KMS-11 (cell line): Measurements from ENCODE around the gene RNF7.

Source experiments
- H2AFZ ChIP-seq: fragments of 200-600 bp; sonication (generic); 2 replicates; pipeline ENCODE4 v1.6.1; 2016; ENCODE audit warnings: antibody characterized with exemption, mixed run types, low read depth
- H3K27ac ChIP-seq: fragments of 200-600 bp; sonication (generic); 2 replicates; pipeline ENCODE4 v1.6.1; 2016; ENCODE audit warnings: mild to moderate bottlenecking, mixed run types
- H3K27me3 ChIP-seq: fragments of 200-600 bp; sonication (generic); 2 replicates; pipeline ENCODE4 v1.6.1; 2017; ENCODE audit warnings: mild to moderate bottlenecking, low read depth, mixed run types, moderate library complexity; ENCODE audit not compliant: insufficient read depth
- H3K36me3 ChIP-seq: fragments of 200-600 bp; sonication (generic); 2 replicates; pipeline ENCODE4 v1.6.1; 2017; ENCODE audit warnings: mild to moderate bottlenecking, mixed run types; ENCODE audit not compliant: insufficient read depth
- H3K4me1 ChIP-seq: fragments of 200-600 bp; sonication (generic); 2 replicates; pipeline ENCODE4 v1.6.1; 2016; ENCODE audit warnings: mild to moderate bottlenecking, low read depth, mixed run types; ENCODE audit not compliant: poor library complexity, severe bottlenecking
- H3K4me2 ChIP-seq: fragments of 200-600 bp; sonication (generic); 2 replicates; pipeline ENCODE4 v1.7.0; 2016; ENCODE audit warnings: mild to moderate bottlenecking, mixed run types
- H3K4me3 ChIP-seq: fragments of 200-600 bp; sonication (generic); IDR thresholded peaks from 2 replicates; pipeline ENCODE4 v1.6.1; 2017; ENCODE audit warnings: low read depth, low read length, mixed read lengths; ENCODE audit not compliant: insufficient read depth
- H3K79me2 ChIP-seq: fragments of 200-600 bp; sonication (generic); 2 replicates; pipeline ENCODE4 v1.6.1; 2016; ENCODE audit warnings: low read depth, mixed run types; ENCODE audit not compliant: insufficient read depth
- H3K9ac ChIP-seq: fragments of 200-600 bp; sonication (generic); 2 replicates; pipeline ENCODE4 v1.6.1; 2016; ENCODE audit warnings: mild to moderate bottlenecking, mixed run types
- H4K20me1 ChIP-seq: fragments of 200-600 bp; sonication (generic); 2 replicates; pipeline ENCODE4 v1.6.1; 2016; ENCODE audit warnings: mild to moderate bottlenecking, mixed run types; ENCODE audit not compliant: insufficient read depth
- CTCF ChIP-seq: fragments of 200-600 bp; sonication (generic); conservative IDR thresholded peaks from 2 replicates; pipeline ENCODE4 v1.6.1; 2017; ENCODE audit warnings: low read depth, mild to moderate bottlenecking, antibody characterized with exemption, low read length, moderate library complexity, mixed read lengths

Gene RNF7

DNA sequence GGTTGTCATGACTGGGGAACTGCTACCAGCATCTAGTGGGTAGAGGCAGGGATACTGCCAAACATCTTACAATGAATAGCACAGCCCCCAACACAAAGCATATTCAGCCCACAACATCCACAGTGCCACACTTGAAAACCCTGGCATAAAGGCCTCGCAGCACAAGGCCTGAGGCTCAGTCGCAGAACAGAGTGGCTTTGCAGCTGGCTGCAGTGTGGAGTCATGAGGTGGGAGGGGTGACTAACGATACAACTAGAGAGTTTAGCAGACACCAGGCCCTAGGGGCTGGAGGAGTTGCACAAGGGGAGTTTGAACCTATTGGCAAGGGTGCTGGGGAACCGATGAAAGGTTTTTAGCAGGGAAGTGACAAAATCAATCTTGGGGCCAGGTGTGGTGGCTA, 57.2 kb downstream of the RNF7 start:
- H3K4me2 ChIP-seq = peak overlapping the region; percentile 74
- H3K36me3 ChIP-seq = no peaks in the 10 kb centered on the region
- no peak for TF ChIP-seq CTCF
- no peaks in the 10 kb centered on the region for H3K79me2 ChIP-seq
- H3K27ac ChIP-seq = peak overlapping the region; percentile 87
- no peak overlapping the region for H3K9ac ChIP-seq
- peak overlapping the region; percentile 71; the same call in 1 of the 2 replicates for H2AFZ ChIP-seq
- peaks cover 34% of the 10 kb centered on the region for H3K4me1 ChIP-seq
- H3K4me3 ChIP-seq = no peak overlapping the region
- no peaks in the 10 kb centered on the region for H4K20me1 ChIP-seq
- H3K27me3 ChIP-seq = no peaks in the 10 kb centered on the region

DNA sequence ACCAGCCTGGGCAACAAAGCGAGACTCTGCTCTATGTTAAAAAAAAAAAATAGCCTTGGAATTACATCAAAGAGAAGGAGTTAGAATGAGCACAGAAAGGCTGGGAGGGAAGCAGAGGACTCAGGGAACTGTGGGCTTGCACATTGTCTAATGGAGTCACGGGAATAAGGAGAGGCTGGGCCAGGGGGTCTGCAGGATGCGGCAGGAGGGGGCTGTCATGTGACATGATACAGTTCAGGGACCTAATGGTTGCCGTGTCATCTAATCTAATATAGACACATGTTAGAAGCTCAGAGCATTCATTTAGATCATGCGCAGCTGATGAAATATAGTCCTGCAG, 57.6 kb downstream of the RNF7 start:
- H3K4me1 ChIP-seq = peaks cover 34% of the 10 kb centered on the region
- no peaks in the 10 kb centered on the region for H3K27me3 ChIP-seq
- H3K79me2 ChIP-seq = no peaks in the 10 kb centered on the region
- H3K4me2 ChIP-seq = peak overlapping the region; percentile 74
- peak overlapping the region; percentile 71 for H2AFZ ChIP-seq
- no peaks in the 10 kb centered on the region for H4K20me1 ChIP-seq
- peak overlapping the region; percentile 80 for H3K4me3 ChIP-seq
- TF ChIP-seq CTCF = no peak
- H3K36me3 ChIP-seq = no peaks in the 10 kb centered on the region
- H3K27ac ChIP-seq = peak overlapping the region; percentile 87
- H3K9ac ChIP-seq = peak overlapping the region; percentile 49; the same call in 1 of the 2 replicates

GRCh38 chr3:141796081-141796888, 58.2 kb downstream of the RNF7 start:
- no peaks in the 10 kb centered on the region for H3K79me2 ChIP-seq
- H3K4me2 ChIP-seq = peak overlapping the region; percentile 74
- no peaks in the 10 kb centered on the region for H3K27me3 ChIP-seq
- H3K36me3 ChIP-seq = no peaks in the 10 kb centered on the region
- peak overlapping the region; percentile 87 for H3K27ac ChIP-seq
- no peaks in the 10 kb centered on the region for H4K20me1 ChIP-seq
- no peak for TF ChIP-seq CTCF
- peak overlapping the region; percentile 71 for H2AFZ ChIP-seq
- H3K4me3 ChIP-seq = peak overlapping the region; percentile 80
- peak overlapping the region; percentile 49 for H3K9ac ChIP-seq
- H3K4me1 ChIP-seq = peaks cover 34% of the 10 kb centered on the region
